GM10266 (cell line): ENCODE results near the gene CYB5RL.
"Not testable (repeated sequence)": the region's sequence is repeated elsewhere in the genome, so short reads cannot be mapped to it uniquely, and the experiment has no call there.

Source experiments
- DNase-seq: peaks from one replicate; pipeline ENCODE4 v3.0.0; 2012; ENCODE audit errors: extremely low spot score
- TF ChIP-seq, protein P1 (sequence below): IDR thresholded peaks from 2 replicates; pipeline ENCODE4 v1.5.1; 2012; ENCODE audit warnings: mild to moderate bottlenecking, low read depth; ENCODE audit not compliant: control insufficient read depth, insufficient read depth; ENCODE audit errors: missing control alignments

The CYB5RL gene

DNA sequence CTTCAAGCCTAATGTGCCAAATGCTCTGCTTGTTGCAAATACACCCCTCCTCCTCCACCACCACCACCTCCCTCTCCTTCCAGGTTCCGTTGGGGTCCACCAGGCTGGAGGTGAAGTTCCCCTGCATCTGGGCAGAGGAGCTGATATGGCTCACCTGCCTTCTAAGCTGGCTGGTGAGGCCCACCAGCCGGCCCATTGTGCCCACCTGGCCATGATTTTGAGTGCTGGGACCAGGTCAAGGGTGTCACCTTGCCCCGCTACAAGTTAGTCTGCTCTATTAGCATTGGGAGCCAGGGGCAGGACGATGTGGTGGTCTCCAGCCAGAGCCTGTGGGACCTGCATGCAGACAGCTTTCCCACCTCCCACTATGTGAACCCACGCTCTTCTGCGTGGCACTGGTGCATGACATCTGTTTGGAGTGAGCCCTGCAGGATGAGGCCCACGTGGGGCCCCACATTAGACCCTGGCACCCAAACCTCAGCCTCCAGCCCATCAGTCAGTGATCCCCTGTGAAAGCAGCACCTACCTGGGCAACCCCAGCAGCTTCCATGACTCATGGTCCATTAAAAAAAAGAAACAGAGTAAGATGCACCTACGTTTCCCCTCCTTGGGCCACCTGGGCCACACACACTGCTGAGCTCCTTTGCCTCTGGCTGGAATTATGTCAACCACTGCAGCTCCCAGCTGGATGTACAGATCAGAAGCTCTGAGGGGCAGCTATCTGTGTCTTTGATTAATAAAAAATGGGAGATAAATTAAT, 31.4 kb downstream of the CYB5RL start:
- no peak for DNase-seq
- TF ChIP-seq, protein P1, sequence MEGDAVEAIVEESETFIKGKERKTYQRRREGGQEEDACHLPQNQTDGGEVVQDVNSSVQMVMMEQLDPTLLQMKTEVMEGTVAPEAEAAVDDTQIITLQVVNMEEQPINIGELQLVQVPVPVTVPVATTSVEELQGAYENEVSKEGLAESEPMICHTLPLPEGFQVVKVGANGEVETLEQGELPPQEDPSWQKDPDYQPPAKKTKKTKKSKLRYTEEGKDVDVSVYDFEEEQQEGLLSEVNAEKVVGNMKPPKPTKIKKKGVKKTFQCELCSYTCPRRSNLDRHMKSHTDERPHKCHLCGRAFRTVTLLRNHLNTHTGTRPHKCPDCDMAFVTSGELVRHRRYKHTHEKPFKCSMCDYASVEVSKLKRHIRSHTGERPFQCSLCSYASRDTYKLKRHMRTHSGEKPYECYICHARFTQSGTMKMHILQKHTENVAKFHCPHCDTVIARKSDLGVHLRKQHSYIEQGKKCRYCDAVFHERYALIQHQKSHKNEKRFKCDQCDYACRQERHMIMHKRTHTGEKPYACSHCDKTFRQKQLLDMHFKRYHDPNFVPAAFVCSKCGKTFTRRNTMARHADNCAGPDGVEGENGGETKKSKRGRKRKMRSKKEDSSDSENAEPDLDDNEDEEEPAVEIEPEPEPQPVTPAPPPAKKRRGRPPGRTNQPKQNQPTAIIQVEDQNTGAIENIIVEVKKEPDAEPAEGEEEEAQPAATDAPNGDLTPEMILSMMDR: no peak

GRCh38 chr1:54167422-54168139, 32.2 kb downstream of the CYB5RL start:
- TF ChIP-seq, protein P1: no peak
- DNase-seq: no peak

DNA sequence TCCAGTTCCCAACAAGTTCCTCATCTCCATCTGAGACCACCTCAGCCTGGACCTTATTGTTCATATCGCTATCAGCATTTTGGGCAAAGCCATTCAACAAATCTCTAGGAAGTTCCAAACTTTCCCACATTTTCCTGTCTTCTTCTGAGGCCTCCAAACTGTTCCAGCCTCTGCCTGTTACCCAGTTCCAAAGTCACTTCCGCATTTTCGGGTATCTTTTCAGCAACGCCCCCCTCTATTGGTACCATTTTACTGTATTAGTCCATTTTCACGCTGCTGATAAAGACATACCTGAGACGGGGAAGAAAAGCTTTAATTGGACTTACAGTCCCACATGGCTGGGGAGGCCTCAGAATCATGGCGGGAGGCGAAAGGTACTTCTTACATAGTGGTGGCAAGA, 33.5 kb downstream of the CYB5RL start:
- not testable (repeated sequence) for DNase-seq

- no peak for DNase-seq
- TF ChIP-seq, protein P1: no peak
Measured at GRCh38 chr1:54165146-54165545, 34.7 kb downstream of the CYB5RL start.

DNA sequence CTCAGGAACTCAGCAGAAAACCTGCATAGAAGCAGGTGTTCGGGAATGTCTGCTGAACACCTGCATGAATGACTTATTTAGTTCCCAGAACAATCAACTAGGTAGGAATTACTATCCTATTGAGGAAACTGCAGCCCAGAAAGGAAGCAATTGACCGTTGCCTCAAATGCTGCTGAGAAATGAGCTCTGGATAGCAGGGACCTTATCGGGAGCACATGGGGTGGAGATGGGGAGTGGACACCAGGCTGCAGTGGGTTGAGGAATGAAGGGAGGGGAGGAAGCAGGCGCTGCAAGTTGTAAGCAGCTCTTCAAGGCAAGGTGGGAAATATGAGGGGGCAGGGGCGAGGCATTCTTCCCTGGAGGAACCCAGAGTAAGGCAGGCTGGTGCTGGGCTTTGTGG, 36.3 kb downstream of the CYB5RL start:
- TF ChIP-seq, protein P1: no peak
- no peak for DNase-seq

DNA sequence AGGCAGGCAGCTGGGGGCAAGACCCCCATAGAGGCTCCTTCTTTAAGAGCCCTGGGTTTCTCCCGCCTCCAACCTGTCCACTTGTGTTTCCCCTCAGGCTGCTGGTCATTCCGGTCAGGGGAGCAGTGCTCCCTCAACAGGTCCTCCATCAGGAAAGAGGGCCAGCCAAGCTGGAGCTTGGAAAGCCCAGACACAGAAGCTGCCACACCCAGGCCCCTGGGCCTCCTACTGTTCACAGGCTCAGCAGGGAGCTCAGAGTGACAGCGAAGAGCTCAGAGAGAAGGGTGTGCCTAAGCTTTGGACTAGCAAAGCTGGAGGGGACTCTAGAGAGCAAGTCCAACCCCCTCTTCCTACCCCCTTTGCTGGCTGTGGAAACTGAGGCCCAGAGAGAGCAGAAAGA, 36.8 kb downstream of the CYB5RL start:
- DNase-seq: no peak

DNA sequence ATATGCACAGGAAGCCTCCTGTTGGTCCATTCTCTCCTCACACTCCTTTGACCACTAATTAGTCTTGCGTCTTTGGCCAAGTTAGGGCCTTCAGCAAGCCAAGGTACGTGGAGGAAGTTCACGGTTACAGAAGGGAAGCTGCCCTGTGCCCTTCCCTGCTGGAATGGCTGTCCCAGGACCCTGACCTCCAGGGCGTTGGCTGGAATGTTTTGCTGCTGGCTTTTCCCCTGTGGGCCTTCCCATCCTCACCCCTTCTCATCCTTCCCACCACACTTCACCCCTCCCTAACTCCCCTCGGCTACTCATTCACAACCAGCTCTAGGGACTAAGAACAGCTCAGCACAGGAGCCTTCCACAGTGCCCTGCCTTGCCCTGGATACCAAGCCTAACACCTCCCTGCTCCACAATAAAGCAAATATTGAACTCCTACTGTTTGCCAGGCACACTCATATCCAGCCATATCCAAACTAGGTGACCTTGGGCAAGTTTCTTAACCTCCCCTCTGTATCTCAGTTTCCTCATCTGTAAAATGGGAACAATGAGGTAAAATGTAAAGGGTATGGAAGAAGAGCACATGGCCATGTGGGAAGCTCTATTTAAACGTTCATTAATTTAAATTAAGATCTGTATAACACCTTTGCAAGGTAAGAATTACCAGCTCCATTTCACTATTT, 38.2 kb downstream of the CYB5RL start:
- no peak for DNase-seq
- TF ChIP-seq, protein P1: no peak

More for the DNA sequence above, 36.8 kb downstream of the CYB5RL start:
- TF ChIP-seq, protein P1: no peak
